K562 treated with DMSO at 1 percent for 48 hours (cell line): ENCODE measurements around the gene RAB1B. TPM values are rescaled to one million over a fixed set of nuclear protein-coding genes. Genes with fewer than 3 reads are reported as not detected.

Experiments
- total RNA-seq: library from RNA; unstranded; fragments of 300-600 nt; gene quantifications from 2 replicates; pipeline ENCODE4 v1.2.3, GENCODE V29; 2022; ENCODE audit warnings: low replicate concordance; ENCODE audit errors: extremely low read depth

The RAB1B gene
- total RNA-seq = 266 TPM in 1 of 2 replicates, not detected in the other

DNA sequence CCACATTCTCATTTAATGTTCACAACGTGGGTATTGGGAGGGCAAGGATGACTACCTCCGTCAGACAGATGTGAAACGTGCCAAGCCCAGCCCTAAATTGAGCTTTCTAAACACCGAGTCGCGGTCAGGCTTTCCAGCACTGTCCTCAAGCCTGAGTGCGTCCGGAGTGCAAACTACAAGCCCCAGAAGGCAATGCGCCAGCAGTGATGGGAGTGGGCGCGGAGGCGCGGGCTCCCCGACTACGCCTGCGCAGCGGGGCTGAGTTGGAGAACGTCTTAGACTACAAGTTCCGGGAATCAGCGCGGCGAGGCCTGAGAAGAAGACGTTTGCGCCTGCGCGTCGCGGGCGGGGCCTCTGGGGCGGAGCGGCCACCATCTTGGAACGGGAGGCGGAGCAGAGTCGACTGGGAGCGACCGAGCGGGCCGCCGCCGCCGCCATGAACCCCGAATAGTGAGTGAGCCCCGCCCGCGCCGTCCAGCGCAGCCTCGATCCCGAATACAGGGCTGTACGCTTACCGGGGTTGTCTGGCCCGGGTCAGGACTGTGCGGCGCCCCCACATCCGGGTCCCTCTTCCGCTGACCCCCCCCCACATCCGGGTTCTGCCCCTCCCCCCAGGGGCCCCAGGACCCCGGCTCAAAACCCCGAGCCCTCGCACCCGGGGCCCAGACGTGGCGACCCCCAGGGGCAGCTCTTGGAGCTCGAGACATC, at the start of gene RAB1B:
Gene RAB1B, plus strand, starts transcription at position 396 of the 708 bp plus-strand sequence. Its CDS starts 41 bp downstream, at position 437.

DNA sequence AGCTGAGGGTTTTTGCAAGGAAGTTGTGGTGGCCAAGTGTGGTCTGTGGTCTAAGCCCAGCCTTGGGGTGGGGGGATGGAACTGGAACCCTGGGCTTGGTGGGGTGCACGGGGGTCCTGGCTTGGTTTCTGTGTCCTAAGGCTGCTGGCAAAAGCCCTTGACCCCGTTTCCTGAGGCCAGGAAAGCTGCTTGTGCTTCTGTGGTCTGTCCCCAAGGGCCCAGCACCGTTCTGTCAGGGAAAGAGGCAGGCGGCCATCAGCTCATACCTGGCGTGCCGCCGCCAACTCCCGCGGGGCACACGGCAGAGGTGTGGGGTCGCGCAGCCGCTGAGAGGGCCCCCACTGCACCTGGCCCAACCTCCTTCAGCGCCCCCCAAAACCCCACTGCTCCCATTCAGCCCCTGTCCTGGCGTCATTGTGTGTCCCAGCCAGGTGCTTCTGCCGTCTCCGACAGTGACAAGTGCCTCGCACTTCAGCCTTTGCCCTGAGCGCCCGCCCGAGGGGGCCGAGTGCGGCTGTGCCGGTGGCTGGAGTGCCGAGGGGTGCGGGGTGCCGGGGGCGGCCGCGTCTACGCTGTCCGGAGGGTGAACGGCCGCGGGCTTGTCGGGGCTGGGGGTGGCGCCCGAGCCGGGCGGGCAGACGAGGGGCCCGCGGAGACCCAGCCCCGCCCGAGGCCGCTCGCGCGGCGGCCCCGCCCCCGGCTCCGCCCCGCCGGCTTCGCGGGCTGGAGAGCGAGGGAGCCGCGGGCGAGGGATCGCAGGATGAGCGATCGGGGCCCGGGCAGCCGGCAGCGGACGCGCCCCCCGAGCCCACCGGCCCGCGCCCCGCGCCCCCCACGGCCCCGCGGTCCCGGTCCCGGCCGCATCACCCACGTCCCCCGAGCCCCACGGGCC, 9.3 kb downstream of the RAB1B start, which contains the start of gene CNIH2:
Gene CNIH2, plus strand, starts transcription at position 705 of the 892 bp plus-strand sequence. CDS start 282 bp downstream, outside the sequence.

DNA sequence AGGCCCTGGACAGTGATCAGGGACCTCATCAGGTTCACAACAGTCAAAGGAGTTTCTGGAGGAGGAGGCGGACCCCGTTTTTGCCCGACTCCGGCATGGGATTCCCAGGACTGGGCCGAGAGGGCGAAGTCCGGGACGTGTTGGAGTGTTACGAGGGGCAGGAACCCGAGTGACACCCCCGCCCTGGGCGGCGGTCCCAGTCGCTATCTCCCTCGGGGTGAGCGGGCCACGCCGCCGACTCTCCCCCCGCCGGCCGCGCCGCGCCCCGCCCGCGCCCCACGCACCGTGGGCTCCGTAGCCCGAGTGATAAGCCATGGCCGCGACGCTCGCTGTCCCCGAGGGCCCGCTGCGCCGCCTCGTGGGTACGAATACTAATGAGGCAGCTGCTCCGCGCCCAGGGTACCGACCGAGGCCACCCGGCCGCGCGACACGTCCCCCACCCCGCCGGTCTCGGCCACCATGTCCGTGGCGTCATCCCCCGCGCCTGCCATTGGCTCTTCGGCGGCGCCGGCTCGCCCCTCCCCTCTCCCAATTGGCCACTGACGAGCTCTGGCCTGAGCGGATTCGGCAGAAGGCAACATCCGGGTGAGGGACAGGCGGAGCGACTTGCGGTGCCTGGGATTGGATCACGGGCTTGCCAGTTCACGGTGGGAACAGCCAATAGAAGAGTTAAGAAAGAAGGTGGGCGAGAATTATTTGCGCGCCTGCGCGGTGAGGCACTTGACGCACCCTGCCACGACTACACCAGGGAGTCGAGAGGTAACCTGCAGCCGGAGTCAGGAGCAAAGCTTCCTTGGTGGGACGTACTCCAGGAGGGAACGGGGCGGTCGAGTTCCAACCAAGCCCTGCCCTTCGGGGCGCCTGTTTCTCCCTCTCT, 20.5 kb downstream of the RAB1B start, which contains the start of gene YIF1A:
Gene YIF1A, minus strand, starts transcription at position 473 of the 877 bp plus-strand sequence. Its CDS starts 158 bp downstream, at position 315.

DNA sequence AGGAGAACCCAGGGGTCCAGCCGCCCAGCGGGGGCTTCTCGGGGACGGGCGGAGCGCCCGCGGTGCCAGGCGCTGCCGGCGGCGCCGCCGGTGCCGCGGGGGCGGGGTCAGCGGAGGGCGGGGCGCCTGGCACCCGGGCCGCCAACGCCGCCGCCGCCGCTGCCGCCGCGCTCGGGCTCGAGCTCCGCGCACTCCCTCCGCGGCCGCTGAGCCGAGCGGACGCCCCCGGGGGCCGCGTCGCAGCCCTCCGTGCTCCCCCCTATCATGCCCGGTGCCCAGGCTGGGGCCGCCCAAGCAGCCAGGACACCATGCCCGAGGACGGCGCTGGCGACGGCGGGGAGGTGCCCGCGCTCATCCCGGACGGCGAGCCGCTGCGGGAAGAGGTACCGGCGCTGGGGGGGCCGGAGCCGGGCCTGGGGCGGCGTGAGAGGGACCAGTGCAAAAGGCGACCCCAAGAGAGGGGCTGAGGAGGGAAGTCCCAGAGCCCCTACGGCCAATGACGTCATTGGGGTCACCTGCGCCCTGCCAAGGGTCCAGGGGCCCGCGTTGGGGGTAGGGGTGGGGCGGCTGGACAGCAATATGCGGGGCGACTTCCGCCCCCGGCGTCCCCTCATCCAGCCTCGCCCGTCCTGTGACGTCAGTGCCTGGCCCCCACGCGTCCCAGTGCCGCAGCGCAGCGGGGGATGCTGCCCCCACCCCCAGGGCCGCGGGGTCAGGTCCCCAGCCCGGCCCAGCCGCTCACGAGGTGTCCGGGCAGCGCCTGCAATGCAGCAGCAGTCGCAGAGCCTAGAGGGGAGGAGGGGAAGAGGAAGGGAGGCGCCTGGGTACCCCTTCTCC, 23.5 kb downstream of the RAB1B start, which contains the start of gene TMEM151A:
Gene TMEM151A, plus strand, starts transcription at position 189 of the 837 bp plus-strand sequence. Its CDS starts 120 bp downstream, at position 309.

DNA sequence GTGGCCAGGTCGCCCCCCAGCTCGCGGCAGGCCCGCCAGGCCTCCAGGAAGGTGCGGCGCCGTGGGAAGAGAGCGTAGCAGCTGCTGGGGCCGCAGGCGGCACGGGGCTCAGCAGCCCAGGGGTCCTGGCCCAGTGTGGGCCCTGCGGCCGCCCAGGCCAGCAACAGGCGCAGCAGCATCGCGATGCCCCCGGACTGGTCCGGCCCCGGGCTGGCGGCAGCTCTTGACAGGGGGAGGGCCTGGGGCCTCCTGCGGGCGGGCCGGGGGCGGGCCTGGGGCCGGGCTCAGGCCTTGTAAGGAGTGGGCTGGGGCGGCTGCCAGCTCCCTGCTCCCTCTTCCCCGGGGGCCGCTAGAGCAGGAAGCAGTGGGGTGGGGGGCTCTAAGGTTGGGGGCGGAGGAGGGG, 48.4 kb downstream of the RAB1B start, which contains the start of gene CD248:
Gene CD248, minus strand, starts transcription at position 196 of the 403 bp plus-strand sequence. Its CDS starts 17 bp downstream, at position 179.

Other genes with a start within 250 kb of the RAB1B start
- not detected in 2 replicates for gene CATSPER1, start 242.2 kb upstream of the RAB1B start, total RNA-seq
- not detected in 2 replicates for gene GAL3ST3, start 219.5 kb upstream of the RAB1B start, total RNA-seq
- not detected in 2 replicates for gene SF3B2, start 216.3 kb upstream of the RAB1B start, total RNA-seq
- not detected in 2 replicates for gene PACS1, start 198.4 kb upstream of the RAB1B start, total RNA-seq
- gene KLC2, start 10.9 kb upstream of the RAB1B start, total RNA-seq = not detected in 2 replicates
- not detected in 2 replicates for gene CNIH2, start 9.5 kb downstream of the RAB1B start, total RNA-seq
- not detected in 2 replicates for gene YIF1A, start 20.5 kb downstream of the RAB1B start, total RNA-seq
- gene TMEM151A, start 23.3 kb downstream of the RAB1B start, total RNA-seq = not detected in 2 replicates
- gene CD248, start 48.4 kb downstream of the RAB1B start, total RNA-seq = not detected in 2 replicates
- not detected in 2 replicates for gene RIN1, start 67.8 kb downstream of the RAB1B start, total RNA-seq
- gene BRMS1, start 76.5 kb downstream of the RAB1B start, total RNA-seq = not detected in 2 replicates
- not detected in 2 replicates for gene B4GAT1, start 79.0 kb downstream of the RAB1B start, total RNA-seq
- not detected in 2 replicates for gene SLC29A2, start 103.1 kb downstream of the RAB1B start, total RNA-seq
- not detected in 2 replicates for gene NPAS4, start 152.4 kb downstream of the RAB1B start, total RNA-seq
- not detected in 2 replicates for gene MRPL11, start 170.2 kb downstream of the RAB1B start, total RNA-seq
- not detected in 2 replicates for gene PELI3, start 198.3 kb downstream of the RAB1B start, total RNA-seq
- gene DPP3, start 211.8 kb downstream of the RAB1B start, total RNA-seq = not detected in 2 replicates
- gene BBS1, start 242.0 kb downstream of the RAB1B start, total RNA-seq = not detected in 2 replicates